Large intestine (tissue), 3 donors: ENCODE data around the gene TDP1. TPM values are rescaled to one million over a fixed set of nuclear protein-coding genes. Genes with fewer than 3 reads are reported as not detected.

Experiments
- DNase-seq, 2 donors: peaks; one replicate each; pipeline versions ENCODE4 v3.0.0 to v3.0.0-alpha.2; 2013
- H3K27ac ChIP-seq: one replicate; pipeline ENCODE4 v1.5.1; 2013; ENCODE audit warnings: low read length
- H3K27me3 ChIP-seq: 2 replicates; pipeline ENCODE4 v1.6.1; 2013; ENCODE audit warnings: low read length; ENCODE audit not compliant: control insufficient read depth, insufficient read depth
- H3K36me3 ChIP-seq: 2 replicates; pipeline ENCODE4 v1.6.1; 2013; ENCODE audit warnings: low read length; ENCODE audit not compliant: control insufficient read depth, insufficient read depth
- H3K4me1 ChIP-seq: one replicate; pipeline ENCODE4 v1.6.1; 2013; ENCODE audit warnings: low read length; ENCODE audit not compliant: control insufficient read depth, insufficient read depth
- H3K4me3 ChIP-seq: one replicate; pipeline ENCODE4 v1.5.1; 2013; ENCODE audit warnings: low read length
- H3K9me3 ChIP-seq: one replicate; pipeline ENCODE4 v1.6.1; 2013; ENCODE audit warnings: mild to moderate bottlenecking, low read depth, low read length, moderate library complexity; ENCODE audit not compliant: control insufficient read depth
- WGBS: methylation state at CpG from one replicate; pipeline ENCODE4 v1.1.5; 2013; ENCODE audit warnings: low lambda C conversion rate; ENCODE audit not compliant: insufficient coverage; 5-methylcytosine and 5-hydroxymethylcytosine counted together
- polyA plus RNA-seq: library from polyadenylated mRNA; unstranded; fragments of 120-200 nt; gene quantifications from one replicate; pipeline ENCODE4 v1.2.1, GENCODE V29; 2013

Gene TDP1
- polyA plus RNA-seq, 1 donor: 17.2 TPM

- no peak overlapping the region for H3K4me3 ChIP-seq
- H3K9me3 ChIP-seq: no peaks in the 10 kb centered on the region
- H3K36me3 ChIP-seq: peaks cover 17% of the 10 kb centered on the region
- no peaks in the 10 kb centered on the region for H3K4me1 ChIP-seq
- WGBS: no CpG with 5 or more reads among the region's 9 CpGs
- H3K27me3 ChIP-seq: no peaks in the 10 kb centered on the region
- no peak for DNase-seq
- no peak overlapping the region for H3K27ac ChIP-seq
Measured at GRCh38 chr14:90042496-90043252, 86.9 kb downstream of the TDP1 start.

- Histone ChIP-seq H3K9me3 (no peaks in the 10 kb centered on the region), H3K36me3 (peaks cover 11% of the 10 kb centered on the region), H3K4me3 (no peak overlapping the region), H3K27me3 (peaks cover under 1% of the 10 kb centered on the region), H3K27ac (no peak overlapping the region), H3K4me1 (no peaks in the 10 kb centered on the region)
- no CpG with 5 or more reads among the region's 2 CpGs for WGBS
- no peak for DNase-seq
Measured at GRCh38 chr14:90045616-90046015, 89.9 kb downstream of the TDP1 start.

- Histone ChIP-seq H3K36me3 (no peaks in the 10 kb centered on the region), H3K9me3 (no peaks in the 10 kb centered on the region), H3K4me3 (no peak overlapping the region), H3K4me1 (no peaks in the 10 kb centered on the region), H3K27me3 (peaks cover 9% of the 10 kb centered on the region), H3K27ac (no peak overlapping the region)
- WGBS: no CpG with 5 or more reads among the region's 3 CpGs
- DNase-seq: no peak
Measured at GRCh38 chr14:90049390-90049789, 93.7 kb downstream of the TDP1 start.

- Histone ChIP-seq H3K4me3 (no peak overlapping the region), H3K4me1 (no peaks in the 10 kb centered on the region), H3K36me3 (no peaks in the 10 kb centered on the region), H3K27ac (no peak overlapping the region), H3K9me3 (no peaks in the 10 kb centered on the region), H3K27me3 (peaks cover 10% of the 10 kb centered on the region)
- WGBS: no CpG with 5 or more reads among the region's 4 CpGs
- no peak for DNase-seq
Measured at GRCh38 chr14:90050271-90050670, 94.5 kb downstream of the TDP1 start.

- Histone ChIP-seq H3K27me3 (peaks cover 21% of the 10 kb centered on the region), H3K36me3 (no peaks in the 10 kb centered on the region), H3K4me3 (no peak overlapping the region), H3K9me3 (no peaks in the 10 kb centered on the region), H3K4me1 (no peaks in the 10 kb centered on the region), H3K27ac (no peak overlapping the region)
- DNase-seq: no peak
- WGBS: no CpG with 5 or more reads among the region's 2 CpGs
Measured at GRCh38 chr14:90053044-90053443, 97.3 kb downstream of the TDP1 start.

- Histone ChIP-seq H3K36me3 (no peaks in the 10 kb centered on the region), H3K4me1 (no peaks in the 10 kb centered on the region), H3K27me3 (peaks cover 30% of the 10 kb centered on the region), H3K9me3 (no peaks in the 10 kb centered on the region), H3K27ac (no peak overlapping the region), H3K4me3 (no peak overlapping the region)
- WGBS: no CpG with 5 or more reads among the region's 1 CpG
- DNase-seq: no peak
Measured at GRCh38 chr14:90054803-90055202, 99.1 kb downstream of the TDP1 start.

GRCh38 chr14:90056826-90057225 lies 101.1 kb downstream of the TDP1 start:
- Histone ChIP-seq H3K4me3 (no peak overlapping the region), H3K9me3 (peaks cover 3% of the 10 kb centered on the region), H3K27me3 (peaks cover 45% of the 10 kb centered on the region), H3K36me3 (no peaks in the 10 kb centered on the region), H3K4me1 (peaks cover 3% of the 10 kb centered on the region), H3K27ac (no peak overlapping the region)
- 100% methylated on average over 1 of the region's 8 CpGs for WGBS
- no peak for DNase-seq

- no peak overlapping the region for H3K4me3 ChIP-seq
- H3K27ac ChIP-seq: no peak overlapping the region
- peaks cover 59% of the 10 kb centered on the region for H3K27me3 ChIP-seq
- peaks cover 7% of the 10 kb centered on the region for H3K4me1 ChIP-seq
- H3K9me3 ChIP-seq: peaks cover 3% of the 10 kb centered on the region
- H3K36me3 ChIP-seq: no peaks in the 10 kb centered on the region
- WGBS: 96% methylated on average over 3 of the region's 7 CpGs
- DNase-seq: no peak
Measured at GRCh38 chr14:90058876-90059458, 103.2 kb downstream of the TDP1 start.

- DNase-seq: peak; percentile 29 to 68
- peak overlapping the region; percentile 33 for H3K4me3 ChIP-seq
- no CpG with 5 or more reads among the region's 80 CpGs for WGBS
- H3K36me3 ChIP-seq: no peaks in the 10 kb centered on the region
- peaks cover 7% of the 10 kb centered on the region for H3K4me1 ChIP-seq
- peaks cover 69% of the 10 kb centered on the region for H3K27me3 ChIP-seq
- peaks cover 3% of the 10 kb centered on the region for H3K9me3 ChIP-seq
- H3K27ac ChIP-seq: no peak overlapping the region
Measured at GRCh38 chr14:90060312-90060964, 104.7 kb downstream of the TDP1 start.

GRCh38 chr14:90060965-90061684 lies 105.4 kb downstream of the TDP1 start:
- Histone ChIP-seq H3K4me1 (peaks cover 7% of the 10 kb centered on the region), H3K9me3 (peaks cover 3% of the 10 kb centered on the region), H3K27ac (no peak overlapping the region), H3K36me3 (no peaks in the 10 kb centered on the region), H3K27me3 (peaks cover 71% of the 10 kb centered on the region), H3K4me3 (peak overlapping the region; percentile 3)
- DNase-seq: no peak
- WGBS: no CpG with 5 or more reads among the region's 60 CpGs
